Measurements from ENCODE around the gene NUDT21. TPM values are rescaled to one million over a fixed set of nuclear protein-coding genes. Genes with fewer than 3 reads are reported as not detected.

NUDT21 gene
- total RNA-seq, 2 experiments from 2014 or later, result 349 to 353 TPM

DNA sequence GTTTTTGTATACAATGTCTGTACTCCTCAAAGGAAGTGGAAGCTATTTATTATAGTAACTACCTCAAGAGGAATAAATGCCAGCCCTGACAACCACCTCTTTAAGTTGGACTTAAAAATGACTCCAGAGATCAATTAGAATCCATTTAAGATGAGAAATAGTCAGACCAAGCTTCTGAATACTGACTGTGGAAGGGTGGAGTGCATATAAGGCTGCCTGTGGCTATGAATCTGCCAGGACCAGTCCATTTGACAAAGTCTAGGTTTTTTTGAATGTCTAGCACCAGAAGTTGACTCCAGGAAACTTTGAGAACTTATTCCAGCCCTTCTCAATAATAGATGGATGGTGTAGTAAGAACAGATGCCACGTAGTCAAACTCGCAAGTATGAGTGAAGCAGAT, 15.2 kb upstream of the NUDT21 start:
- POLR2A ChIA-PET, result no interaction called here
- CTCF ChIA-PET, result interaction anchor here (0.5 kb wide), 1 partner anchor 361 kb away, joined by 3 read pairs; no protein-coding TSS in a partner anchor

DNA sequence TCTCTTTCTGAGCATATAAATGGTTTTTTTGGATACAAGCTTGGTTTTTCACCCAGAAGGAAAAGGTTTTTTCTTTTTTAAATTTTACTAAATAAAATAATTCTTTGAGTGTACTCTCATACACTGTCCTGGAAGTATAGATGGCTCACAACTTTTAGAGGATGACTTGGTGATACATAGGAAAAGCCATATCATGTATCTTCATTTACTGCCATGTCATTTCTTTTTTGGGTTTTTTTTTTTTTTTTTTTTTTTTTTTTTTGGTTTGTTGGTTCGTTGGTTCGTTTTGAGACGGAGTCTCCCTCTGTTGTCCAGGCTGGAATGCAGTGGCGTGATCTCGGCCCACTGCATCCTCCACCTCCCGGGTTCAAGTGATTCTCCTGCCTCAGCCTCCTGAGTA, 12.0 kb upstream of the NUDT21 start:
- ChIA-PET CTCF (no interaction called here), POLR2A (no interaction called here)

DNA sequence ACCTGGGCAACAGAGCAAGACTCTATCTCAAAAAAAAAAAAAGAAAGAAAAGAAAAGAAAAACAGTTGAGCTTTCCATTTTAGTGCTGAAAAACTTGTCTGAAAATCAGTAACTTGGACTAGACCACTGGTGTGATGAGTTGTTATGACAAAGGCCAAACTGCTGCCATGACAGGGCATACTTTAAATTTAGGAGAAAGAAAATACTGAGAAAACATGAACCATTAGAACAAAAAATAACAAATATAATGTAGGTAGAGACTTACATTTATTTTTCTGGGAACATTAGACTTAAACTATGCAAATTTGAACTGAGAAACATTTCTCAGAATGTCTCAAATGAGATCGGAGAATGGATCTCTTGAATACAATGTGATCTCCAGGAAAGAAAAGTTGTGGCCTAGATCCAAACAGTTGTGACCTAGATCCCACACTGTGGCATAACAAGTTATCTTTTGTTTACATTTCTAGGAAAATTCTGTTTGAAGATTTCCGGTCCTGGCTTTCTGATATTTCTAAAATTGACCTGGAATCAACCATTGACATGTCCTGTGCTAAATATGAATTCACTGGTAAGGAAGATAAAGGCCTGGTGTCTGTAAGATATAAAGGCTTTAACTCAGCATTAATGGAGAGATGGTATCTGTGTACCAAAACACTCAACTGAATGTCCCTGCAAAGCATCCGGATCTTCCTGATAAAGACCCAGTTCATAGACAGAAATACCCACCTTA, 11.1 kb upstream of the NUDT21 start:
- ChIA-PET POLR2A (no interaction called here), CTCF (no interaction called here)

- ChIA-PET POLR2A (interaction anchor here (1.5 kb wide), 1 partner anchor 9 kb away, joined by 4 read pairs; the partner anchor contains the start of genes NUDT21 and OGFOD1), CTCF (no interaction called here)
Measured at GRCh38 chr16:56460101-56460500, 9.0 kb upstream of the NUDT21 start.

DNA sequence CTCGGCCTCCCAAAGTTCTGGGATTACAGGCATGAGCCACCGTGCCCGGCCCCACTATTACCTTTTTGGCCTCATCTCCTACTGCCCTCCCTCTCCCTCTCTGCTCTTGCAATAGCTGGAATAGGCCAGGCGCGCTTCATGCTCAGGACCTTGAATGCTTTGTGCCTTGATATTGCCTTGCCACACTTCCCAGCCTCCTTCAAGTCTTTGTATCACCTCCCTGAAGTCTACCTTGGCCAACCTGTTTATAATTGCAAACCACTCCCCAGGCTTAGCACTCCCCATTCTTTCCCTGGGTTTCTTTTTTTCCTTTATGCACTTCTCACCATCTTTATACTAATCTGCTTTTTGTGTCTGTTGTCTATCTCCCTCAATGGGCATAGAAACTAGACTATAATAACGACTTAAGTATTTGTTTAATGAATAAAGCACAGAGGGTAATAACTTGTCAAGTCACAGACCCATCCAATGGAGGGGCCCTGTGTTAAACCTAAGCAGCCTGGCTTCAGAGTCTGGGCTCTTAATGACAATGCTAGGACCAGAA, 6.9 kb upstream of the NUDT21 start:
- ChIA-PET CTCF (no interaction called here), POLR2A (no interaction called here)

- ChIA-PET CTCF (no interaction called here), POLR2A (interaction anchor here (0.5 to 1.5 kb wide), 6 partner anchors 9 to 1678 kb away, joined by 3 to 6 read pairs (median 3); partner anchors contain the start of gene AMFR)
Measured at GRCh38 chr16:56451753-56452689, 889 bp upstream of the NUDT21 start.

- ChIA-PET POLR2A (interaction anchor here (0.6 to 1.5 kb wide), 6 partner anchors 10 to 1679 kb away, joined by 3 to 4 read pairs (median 3); no protein-coding TSS in a partner anchor), CTCF (interaction anchor here (0.6 kb wide), 1 partner anchor 1705 kb away, joined by 3 read pairs; no protein-coding TSS in a partner anchor)
Measured at GRCh38 chr16:56450275-56450985, 702 bp downstream of the NUDT21 start.

- CTCF ChIA-PET, result interaction anchor here (1.4 kb wide), 1 partner anchor 20 kb away, joined by 10 read pairs; no protein-coding TSS in a partner anchor
- POLR2A ChIA-PET, result no interaction called here
Measured at GRCh38 chr16:56448005-56448404, 3.1 kb downstream of the NUDT21 start.

- ChIA-PET POLR2A (interaction anchor here (1.2 kb wide), 1 partner anchor 19 kb away, joined by 6 read pairs; no protein-coding TSS in a partner anchor), CTCF (interaction anchor here (1.4 kb wide), 1 partner anchor 20 kb away, joined by 10 read pairs; no protein-coding TSS in a partner anchor)
Measured at GRCh38 chr16:56447286-56447685, 3.8 kb downstream of the NUDT21 start.

GRCh38 chr16:56438038-56438437, 13.1 kb downstream of the NUDT21 start:
- ChIA-PET POLR2A (no interaction called here), CTCF (no interaction called here)

DNA sequence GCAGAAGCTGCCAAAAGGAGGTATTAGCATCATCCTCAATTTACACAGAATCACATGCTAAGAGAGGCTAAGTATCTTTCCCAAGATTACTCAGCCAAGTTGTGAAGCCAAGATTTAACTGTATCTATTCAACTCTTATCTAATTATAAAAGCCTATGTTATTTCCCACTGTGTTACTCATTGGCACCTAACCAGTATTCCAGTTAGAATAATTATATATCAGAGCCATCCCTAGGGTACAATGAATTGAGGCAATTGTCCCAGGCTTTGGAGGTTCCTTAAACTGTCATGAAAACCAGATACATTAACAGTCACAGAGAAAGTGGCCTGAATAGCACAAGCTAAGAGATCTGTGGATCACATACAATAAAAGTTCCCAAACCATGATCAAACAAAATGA, 14.9 kb downstream of the NUDT21 start:
- ChIA-PET CTCF (no interaction called here), POLR2A (no interaction called here)

GRCh38 chr16:56428091-56428490, 23.0 kb downstream of the NUDT21 start:
- POLR2A ChIA-PET, result interaction anchor here (1.3 kb wide), 1 partner anchor 19 kb away, joined by 6 read pairs; no protein-coding TSS in a partner anchor

GRCh38 chr16:56426585-56426984, 24.5 kb downstream of the NUDT21 start:
- CTCF ChIA-PET, result interaction anchor here (1.0 to 3.4 kb wide), 2 partner anchors 21 to 23 kb away, joined by 4 to 10 read pairs; no protein-coding TSS in a partner anchor
- POLR2A ChIA-PET, result no interaction called here

More at GRCh38 chr16:56428091-56428490, 23.0 kb downstream of the NUDT21 start:
- CTCF ChIA-PET, result interaction anchor here (3.4 kb wide), 1 partner anchor 19 kb away, joined by 10 read pairs; no protein-coding TSS in a partner anchor

- ChIA-PET CTCF (no interaction called here), POLR2A (interaction anchor here (1.0 kb wide), 1 partner anchor 26 kb away, joined by 3 read pairs; the partner anchor contains the start of genes NUDT21 and OGFOD1)
Measured at GRCh38 chr16:56425439-56425832, 25.7 kb downstream of the NUDT21 start, which contains the start of gene AMFR. AMFR (minus strand) TSS chr16:56425545; CDS start chr16:56425327, 218 bp downstream.

DNA sequence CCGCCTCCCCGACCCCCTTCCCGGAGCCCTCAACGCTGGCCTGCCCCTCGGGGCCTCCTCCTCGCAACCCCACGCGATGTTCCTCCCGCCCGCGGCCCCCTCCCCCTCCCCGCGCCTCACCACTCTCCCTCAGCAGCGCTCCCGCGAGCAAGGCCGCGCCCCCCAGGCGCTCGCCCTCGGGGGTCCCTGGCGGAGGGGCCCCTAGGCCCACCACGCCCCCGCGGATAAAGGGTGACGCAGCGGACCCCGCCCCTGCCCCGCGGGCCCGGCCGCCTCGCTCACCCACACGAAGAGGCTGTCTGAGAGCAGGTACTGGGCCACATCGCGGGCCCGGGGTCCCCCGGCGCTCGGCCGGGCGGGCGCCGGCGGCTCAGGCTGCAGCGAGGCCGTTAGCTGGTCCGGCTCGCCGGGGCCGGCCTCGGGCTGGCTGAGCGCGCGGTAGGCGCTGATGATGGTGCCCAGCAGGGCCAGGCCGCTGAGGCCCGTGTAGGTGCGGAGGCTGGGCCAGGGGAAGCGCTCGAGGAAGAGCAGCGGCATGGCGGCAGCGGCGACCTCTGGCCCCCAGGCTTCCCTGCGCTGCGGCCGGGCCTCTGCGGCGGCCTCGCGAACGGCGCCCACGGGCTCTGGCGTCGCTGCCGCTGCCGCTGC, 26.2 kb downstream of the NUDT21 start:
- POLR2A ChIA-PET, result interaction anchor here (1.0 kb wide), 1 partner anchor 27 kb away, joined by 3 read pairs; the partner anchor contains the start of genes NUDT21 and OGFOD1
- CTCF ChIA-PET, result no interaction called here

DNA sequence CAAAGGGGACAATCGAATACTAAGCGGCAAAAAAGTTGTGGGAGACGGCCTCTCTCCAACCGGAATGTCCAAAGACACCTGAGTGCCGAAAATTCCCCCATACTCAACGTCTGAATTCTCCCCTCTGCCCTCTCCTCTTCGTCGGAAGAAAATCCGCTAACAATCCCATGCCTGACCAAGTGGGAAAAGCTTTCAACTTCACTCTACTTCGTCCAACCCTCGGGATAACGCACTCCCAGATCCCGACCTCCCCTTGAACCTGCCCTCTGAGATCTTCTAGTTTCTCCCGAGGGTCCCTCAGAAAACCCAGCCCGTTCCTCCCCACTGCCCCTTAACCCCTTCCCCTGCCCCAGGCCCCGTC, 26.7 kb downstream of the NUDT21 start:
- ChIA-PET CTCF (no interaction called here), POLR2A (interaction anchor here (1.0 kb wide), 1 partner anchor 27 kb away, joined by 3 read pairs; the partner anchor contains the start of genes NUDT21 and OGFOD1)

DNA sequence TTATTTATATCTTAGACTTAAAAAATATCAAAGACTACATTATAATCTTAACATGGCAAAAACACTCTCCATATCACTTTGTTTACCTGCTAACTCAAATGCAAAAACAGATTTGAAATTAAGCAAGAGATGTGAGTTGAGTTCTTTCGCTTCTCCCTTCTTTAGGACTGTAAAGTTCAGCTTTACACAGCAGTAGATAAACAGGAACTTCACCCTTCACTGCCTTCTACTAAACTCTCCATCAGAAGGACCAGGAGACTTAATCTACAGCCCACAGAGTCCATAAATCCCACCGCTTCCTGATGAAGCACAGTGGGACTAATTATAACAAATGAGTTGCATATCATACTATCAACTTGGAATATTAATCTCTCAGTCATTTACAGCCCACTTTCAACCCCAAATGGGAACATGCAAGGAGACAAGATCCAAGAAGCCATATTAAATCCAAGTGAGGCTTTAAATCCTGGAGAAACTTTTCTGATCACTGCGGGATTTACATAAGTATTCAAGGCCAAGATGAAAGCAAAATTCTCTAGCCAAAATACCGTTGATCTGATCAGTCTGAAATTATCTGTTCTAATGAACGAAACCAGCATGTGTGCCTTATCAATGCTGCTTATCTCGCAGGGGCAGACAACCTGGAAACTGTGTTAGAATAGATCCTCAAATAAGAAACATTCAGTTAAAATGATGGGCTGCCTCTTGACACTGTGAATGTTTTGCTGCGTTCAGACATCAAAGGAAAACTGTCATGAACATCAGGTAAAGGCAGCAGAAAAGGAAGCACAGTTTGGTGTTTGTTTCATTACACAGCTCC, 27.3 kb downstream of the NUDT21 start:
- ChIA-PET CTCF (no interaction called here), POLR2A (no interaction called here)
